Heart left ventricle (tissue), 16 donors: ENCODE data around the gene NEK5. TPM values are rescaled to one million over a fixed set of nuclear protein-coding genes. Genes with fewer than 3 reads are reported as not detected.

Source experiments
- ATAC-seq, 4 donors: fragments of 200-7000 bp; cut with Tn5 transposase; one replicate each; pipeline ENCODE4 v1.9.1; 2020 to 2022; ENCODE audit warnings: moderate library complexity in 4 of 4, mild to moderate bottlenecking in 3 of 4, moderate number of reproducible peaks in 1 of 4
- DNase-seq, 5 donors: peaks; one replicate each; pipeline ENCODE4 v3.0.0-alpha.2; 2020
- H3K27ac ChIP-seq, 12 donors: fragments of 200-600 bp; sonication (generic) in 4 of 12; one replicate each; pipeline versions ENCODE4 v1.5.0 to v1.8.0; 2016 to 2022; ENCODE audit warnings: mild to moderate bottlenecking in 2 of 12
- H3K27me3 ChIP-seq, 9 donors: fragments of 200-600 bp; sonication (generic) in 2 of 9; one replicate each; pipeline versions ENCODE4 v1.5.1 to v1.8.0; 2016 to 2022; ENCODE audit warnings: mild to moderate bottlenecking in 3 of 9
- H3K36me3 ChIP-seq, 9 donors: fragments of 200-600 bp; sonication (generic) in 2 of 9; one replicate each; pipeline versions ENCODE4 v1.5.0 to v1.8.0; 2018 to 2022; ENCODE audit warnings: mild to moderate bottlenecking in 2 of 9
- H3K4me1 ChIP-seq, 12 donors: fragments of 200-600 bp; sonication (generic) in 4 of 12; one replicate each; pipeline versions ENCODE4 v1.5.0 to v1.8.0; 2016 to 2022; ENCODE audit warnings: mild to moderate bottlenecking in 3 of 12
- H3K4me3 ChIP-seq, 12 donors: fragments of 200-600 bp; sonication (generic) in 4 of 12; one replicate each; pipeline versions ENCODE4 v1.5.0 to v1.8.0; 2017 to 2022; ENCODE audit warnings: mild to moderate bottlenecking in 9 of 12, moderate library complexity in 4 of 12
- H3K9me3 ChIP-seq, 12 donors: fragments of 200-600 bp; sonication (generic) in 4 of 12; one replicate each; pipeline versions ENCODE4 v1.5.0 to v1.8.0; 2016 to 2022; ENCODE audit warnings: mild to moderate bottlenecking in 1 of 12
- POLR2A ChIP-seq, 2 donors: fragments of 450-650 bp; IDR thresholded peaks; one replicate each; pipeline ENCODE4 v1.6.1; 2017; ENCODE audit warnings: antibody characterized with exemption in 2 of 2, mild to moderate bottlenecking in 2 of 2, moderate library complexity in 2 of 2
- WGBS, 4 donors: extraction: QIAGEN DNeasy Blood & Tissue Kit in 2 of 4; methylation state at CpG; one replicate each; pipeline versions ENCODE4 v1.1.5 to v1.1.7; 2013 to 2018; 5-methylcytosine and 5-hydroxymethylcytosine counted together
- intact Hi-C, 10 donors: fragments of 100-400 bp; cut with DNase I; formaldehyde crosslinking; loops; one replicate each; pipeline versions ENCODE4 v1.11.1 to v1.14.2; 2022
- polyA plus RNA-seq, 2 donors: library from polyadenylated mRNA; stranded (reverse); fragments of 200-250 nt; gene quantifications; one replicate each; pipeline ENCODE4 v1.2.3, GENCODE V29; 2013
- total RNA-seq, 9 donors: library from RNA; depleted of rRNA in 2 of 9; stranded (reverse); fragments of >200 nt in 2 of 9; fragmentation: NEBNext Ultra II Directional in 3 of 9; extraction: Animal tissue kit (Norgen Biotek cat#: 25700) in 3 of 9; gene quantifications; one replicate each; pipeline versions ENCODE4 v1.1.0 to v1.2.4, GENCODE V29; 2016 to 2023
- TF ChIP-seq, protein P1 (sequence below), 12 donors: fragments of 200-600 bp; sonication (generic) in 4 of 12; IDR thresholded peaks; one replicate each; pipeline versions ENCODE4 v1.5.0 to v1.8.0; 2018 to 2022; ENCODE audit warnings: antibody characterized with exemption in 12 of 12, mild to moderate bottlenecking in 5 of 12
- donor health status: ischemic (EF 13 %, LVEDD 7.1; RV severe dilation, severe dysfunction).
- donor health status: healthy with polysubstance abuse.
- donor health status: DM: no; HTN: yes; CAD: no.
- donor health status: DM: no; HTN: no; CAD: no.
- donor health status: ischemic (EF 25% LVEDD 6.9; RV normal size, moderate dysfunction).
- donor health status: ischemic (EF 25% LVEDD 5.7; RV mildly dilated, moderate dysfunction).
- donor health status: healthy.
- donor health status: DM: yes; HTN: yes; CAD: no.
- donor health status: ischemic (EF 35%, LVEDD 5.7; RV mildly dilated, moderate dysfunction).
- donor health status: nonischemic (EF 11% LVEDD 7.7; RV severe dilation, severe dysfunction).
- donor health status: DM: yes; HTN: yes; CAD: no.
- donor health status: PGD.
- donor health status: ischemic (EF 29% LVEDD 5.4; RV normal size, mild dysfunction).
- donor health status: nonischemic (EF 23%, LVEDD 6.1; RV moderate dilation, normal function).

NEK5 gene
- total and polyA plus RNA-seq, 11 donors, result 0.04 to 1.1 (median 0.41) TPM; not detected in 3

GRCh38 chr13:52155177-52155576 lies 26.3 kb upstream of the NEK5 start:
- TF ChIP-seq, protein P1, sequence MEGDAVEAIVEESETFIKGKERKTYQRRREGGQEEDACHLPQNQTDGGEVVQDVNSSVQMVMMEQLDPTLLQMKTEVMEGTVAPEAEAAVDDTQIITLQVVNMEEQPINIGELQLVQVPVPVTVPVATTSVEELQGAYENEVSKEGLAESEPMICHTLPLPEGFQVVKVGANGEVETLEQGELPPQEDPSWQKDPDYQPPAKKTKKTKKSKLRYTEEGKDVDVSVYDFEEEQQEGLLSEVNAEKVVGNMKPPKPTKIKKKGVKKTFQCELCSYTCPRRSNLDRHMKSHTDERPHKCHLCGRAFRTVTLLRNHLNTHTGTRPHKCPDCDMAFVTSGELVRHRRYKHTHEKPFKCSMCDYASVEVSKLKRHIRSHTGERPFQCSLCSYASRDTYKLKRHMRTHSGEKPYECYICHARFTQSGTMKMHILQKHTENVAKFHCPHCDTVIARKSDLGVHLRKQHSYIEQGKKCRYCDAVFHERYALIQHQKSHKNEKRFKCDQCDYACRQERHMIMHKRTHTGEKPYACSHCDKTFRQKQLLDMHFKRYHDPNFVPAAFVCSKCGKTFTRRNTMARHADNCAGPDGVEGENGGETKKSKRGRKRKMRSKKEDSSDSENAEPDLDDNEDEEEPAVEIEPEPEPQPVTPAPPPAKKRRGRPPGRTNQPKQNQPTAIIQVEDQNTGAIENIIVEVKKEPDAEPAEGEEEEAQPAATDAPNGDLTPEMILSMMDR (IDR thresholded peaks at IDR 0.05), result no peak
- no peak for TF ChIP-seq POLR2A (IDR thresholded peaks at IDR 0.05)
- Histone ChIP-seq H3K9me3 (no peaks in the 10 kb centered on the region), H3K4me3 (no peak overlapping the region), H3K4me1 (peaks cover 0 to 26% (median 11%) of the 10 kb centered on the region in 12 donors), H3K27ac (no peak overlapping the region), H3K27me3 (no peaks in the 10 kb centered on the region), H3K36me3 (peaks cover 0 to 49% (median 24%) of the 10 kb centered on the region in 9 donors)
- intact Hi-C loops, result loop anchor here in 4 of 10 donors (5.0 to 10.0 kb wide), 3 partner anchors 37 to 300 kb away; partner anchors contain the start of genes VPS36 (in 2 of the 4) and CKAP2 (in 1 of the 4)
- no peak for ATAC-seq
- WGBS, 4 donors, result 94 to 100% (median 97%) methylated on average over 1 of the region's 1 CpG
- DNase-seq, result no peak

DNA sequence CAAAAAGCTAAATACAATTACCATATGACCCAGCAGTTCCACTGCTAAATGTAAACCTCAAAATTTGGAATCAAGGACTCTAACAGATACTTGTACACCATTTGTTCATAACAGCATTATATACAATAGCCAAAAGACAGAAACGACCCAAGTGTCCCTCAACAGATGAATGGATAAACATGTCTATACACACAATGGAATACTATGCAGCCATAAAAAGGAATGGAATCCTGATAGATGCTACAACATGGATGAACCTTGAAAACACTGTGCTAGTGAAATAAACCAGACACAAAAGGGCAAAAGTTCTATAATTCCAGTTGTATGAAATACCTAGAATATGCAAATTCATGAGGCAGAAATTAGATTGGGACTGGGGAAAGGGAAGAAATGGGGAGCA lies 18.4 kb upstream of the NEK5 start:
- no peak for DNase-seq
- Histone ChIP-seq H3K4me3 (no peak overlapping the region), H3K27ac (no peak overlapping the region), H3K27me3 (no peaks in the 10 kb centered on the region), H3K36me3 (peaks cover 0 to 99% (median 74%) of the 10 kb centered on the region in 9 donors), H3K9me3 (no peaks in the 10 kb centered on the region), H3K4me1 (no peaks in the 10 kb centered on the region)
- 87 to 91% (median 90%) methylated on average over 1 of the region's 1 CpG for WGBS, 4 donors
- no peak for TF ChIP-seq POLR2A (IDR thresholded peaks at IDR 0.05)
- TF ChIP-seq, protein P1 (IDR thresholded peaks at IDR 0.05), result no peak
- no peak for ATAC-seq
- intact Hi-C loops, result loop anchor here in 1 of 10 donors (10.0 kb wide), 1 partner anchor 48 kb away; no protein-coding TSS in a partner anchor

- no peak for DNase-seq
- 53 to 70% (median 60%) methylated on average over 2 of the region's 2 CpGs for WGBS, 4 donors
- Histone ChIP-seq H3K36me3 (peaks cover 0 to 98% (median 66%) of the 10 kb centered on the region in 9 donors), H3K27me3 (no peaks in the 10 kb centered on the region), H3K4me1 (no peaks in the 10 kb centered on the region), H3K9me3 (no peaks in the 10 kb centered on the region), H3K27ac (no peak overlapping the region), H3K4me3 (no peak overlapping the region)
- TF ChIP-seq, protein P1 (IDR thresholded peaks at IDR 0.05), result peak in 1 of 12 donors; percentile 15
- TF ChIP-seq POLR2A (IDR thresholded peaks at IDR 0.05), result no peak
- ATAC-seq, result no peak
- intact Hi-C loops, result loop anchor here in 1 of 10 donors (10.0 kb wide), 1 partner anchor 54 kb away; no protein-coding TSS in a partner anchor
Observed at GRCh38 chr13:52141299-52141698, 12.4 kb upstream of the NEK5 start.

- ATAC-seq (no peak), DNase-seq (no peak)
- 71 to 82% (median 79%) methylated on average over 3 of the region's 3 CpGs for WGBS, 4 donors
- Histone ChIP-seq H3K27ac (no peak overlapping the region), H3K27me3 (no peaks in the 10 kb centered on the region), H3K36me3 (peaks cover 0 to 98% (median 79%) of the 10 kb centered on the region in 9 donors), H3K4me1 (no peaks in the 10 kb centered on the region), H3K4me3 (no peak overlapping the region), H3K9me3 (no peaks in the 10 kb centered on the region)
- intact Hi-C loops, result no loop called here
- TF ChIP-seq POLR2A (IDR thresholded peaks at IDR 0.05), result no peak
- TF ChIP-seq, protein P1 (IDR thresholded peaks at IDR 0.05), result no peak
Observed at GRCh38 chr13:52137489-52137888, 8.6 kb upstream of the NEK5 start.
